H1 (cell line): ENCODE results near the gene ABCA5. TPM values are rescaled to one million over a fixed set of nuclear protein-coding genes. Genes with fewer than 3 reads are reported as not detected.

ENCODE experiments used
- CTCF ChIA-PET: fragments of 300-600 bp; sonication (Branson Sonifier 250); formaldehyde crosslinking; loops from one replicate; lab custom pipeline; 2021; ENCODE audit not compliant: partially characterized antibody; lab: Charles Lee
- POLR2A ChIA-PET: fragments of 300-600 bp; sonication (Branson Sonifier 250); formaldehyde crosslinking; loops from one replicate; lab custom pipeline; 2021; ENCODE audit warnings: inconsistent platforms; ENCODE audit not compliant: partially characterized antibody; lab: Charles Lee
- DNase-seq, 2 experiments: peaks; one replicate each; pipeline versions ENCODE4 v3.0.0 to v3.0.0-alpha.2; 2010 to 2022; ENCODE audit warnings: low spot score in 2 of 2, low read depth in 1 of 2, mixed read lengths in 1 of 2
- FAIRE-seq: peaks from 2 replicates; lab custom pipeline; 2011; peaks lifted over from hg19 to GRCh38; lab: Jason Lieb, UNC
- H2AFZ ChIP-seq: 2 replicates; pipeline ENCODE4 v1.8.1; 2012; ENCODE audit warnings: low read length, inconsistent platforms
- H2AK5ac ChIP-seq: 2 replicates; pipeline ENCODE4 v1.6.1; 2013; ENCODE audit warnings: low read depth, low read length
- H2BK120ac ChIP-seq: replicated peaks from 2 replicates; pipeline ENCODE3; 2013; ENCODE audit warnings: low read depth, low read length, inconsistent platforms
- H2BK12ac ChIP-seq: 2 replicates; pipeline ENCODE4 v1.6.1; 2013; ENCODE audit warnings: low read depth, low read length
- H2BK15ac ChIP-seq: 2 replicates; pipeline ENCODE4 v1.6.1; 2013; ENCODE audit warnings: low read length
- H2BK20ac ChIP-seq: 2 replicates; pipeline ENCODE4 v1.6.1; 2013; ENCODE audit warnings: low read length
- H2BK5ac ChIP-seq: 2 replicates; pipeline ENCODE4 v1.6.1; 2013; ENCODE audit warnings: low read depth, low read length
- H3K14ac ChIP-seq: 2 replicates; pipeline ENCODE4 v1.6.1; 2013; ENCODE audit warnings: inconsistent platforms; ENCODE audit not compliant: insufficient read length
- H3K18ac ChIP-seq: 2 replicates; pipeline ENCODE4 v1.6.1; 2013; ENCODE audit warnings: low read length; ENCODE audit errors: extremely low read depth
- H3K23ac ChIP-seq: 2 replicates; pipeline ENCODE4 v1.6.1; 2013; ENCODE audit warnings: inconsistent platforms; ENCODE audit not compliant: insufficient read length
- H3K23me2 ChIP-seq: 2 replicates; pipeline ENCODE4 v1.6.1; 2013; ENCODE audit warnings: low read depth, low read length
- H3K27ac ChIP-seq: 2 replicates; pipeline ENCODE4 v1.6.1; 2011; ENCODE audit warnings: low read depth, low read length, inconsistent platforms
- H3K27me3 ChIP-seq, 4 experiments: replicated peaks in 1 of 4; 1 replicate in 1 of 4; 2 replicates in 3 of 4; pipeline versions ENCODE4 v1.6.1 to v1.8.1; 2011 to 2013; ENCODE audit warnings: low read length in 3 of 4, mild to moderate bottlenecking in 3 of 4, inconsistent platforms in 2 of 4, mixed read lengths in 2 of 4, moderate library complexity in 1 of 4; ENCODE audit not compliant: control insufficient read depth in 3 of 4, insufficient read depth in 3 of 4; ENCODE audit errors: extremely low read depth in 1 of 4
- H3K36me3 ChIP-seq, 4 experiments: 2 replicates each; pipeline versions ENCODE4 v1.6.1 to v1.8.1; 2011 to 2013; ENCODE audit warnings: mild to moderate bottlenecking in 4 of 4, low read length in 3 of 4, moderate library complexity in 2 of 4, control low read depth in 1 of 4, inconsistent platforms in 1 of 4; ENCODE audit not compliant: insufficient read depth in 4 of 4, control insufficient read depth in 2 of 4
- H3K4ac ChIP-seq: replicated peaks from 2 replicates; pipeline ENCODE3; 2013; ENCODE audit warnings: low read length, low read depth, mixed read lengths, inconsistent platforms; ENCODE audit not compliant: insufficient read length
- H3K4me1 ChIP-seq, 4 experiments: replicated peaks in 1 of 4; 1 replicate in 1 of 4; 2 replicates in 3 of 4; pipeline versions ENCODE4 v1.6.1 to v1.8.1; 2011 to 2013; ENCODE audit warnings: low read length in 3 of 4, inconsistent platforms in 2 of 4, mixed read lengths in 1 of 4; ENCODE audit not compliant: insufficient read depth in 4 of 4, control insufficient read depth in 3 of 4
- H3K4me2 ChIP-seq, 2 experiments: 2 replicates each; pipeline versions ENCODE4 v1.6.1 to v1.8.1; 2011 to 2013; ENCODE audit warnings: low read depth in 2 of 2, low read length in 2 of 2, control low read depth in 1 of 2, inconsistent platforms in 1 of 2, mild to moderate bottlenecking in 1 of 2; ENCODE audit not compliant: insufficient read depth in 1 of 2
- H3K4me3 ChIP-seq, 4 experiments: fragments of 200-600, 300-600 bp in 1 of 4; sonication (generic), shearing (Covaris generic), sonication (Bioruptor Twin) in 1 of 4; 2 replicates each; pipeline versions ENCODE4 v1.5.1 to v1.8.1; 2011 to 2016; ENCODE audit warnings: low read length in 4 of 4, low read depth in 3 of 4, control low read depth in 2 of 4, inconsistent platforms in 2 of 4, mild to moderate bottlenecking in 2 of 4, mixed read lengths in 1 of 4, moderate library complexity in 1 of 4; ENCODE audit not compliant: insufficient read depth in 2 of 4; ENCODE audit errors: extremely low read depth in 1 of 4
- H3K56ac ChIP-seq: replicated peaks from 2 replicates; pipeline ENCODE3; 2013; ENCODE audit warnings: low read depth, mild to moderate bottlenecking, mixed read lengths, low read length, inconsistent platforms; ENCODE audit not compliant: insufficient read length
- H3K79me1 ChIP-seq: 2 replicates; pipeline ENCODE4 v1.6.1; 2013; ENCODE audit warnings: low read depth, low read length, control low read depth
- H3K79me2 ChIP-seq, 2 experiments: 2 replicates each; pipeline versions ENCODE4 v1.6.1 to v1.8.1; 2012 to 2013; ENCODE audit warnings: low read length in 2 of 2, mild to moderate bottlenecking in 2 of 2, inconsistent platforms in 1 of 2; ENCODE audit not compliant: insufficient read depth in 2 of 2, control insufficient read depth in 1 of 2
- H3K9ac ChIP-seq, 4 experiments: replicated peaks in 1 of 4; 1 replicate in 1 of 4; 2 replicates in 3 of 4; pipeline versions ENCODE4 v1.6.1 to v1.8.1; 2011 to 2013; ENCODE audit warnings: low read depth in 3 of 4, low read length in 3 of 4, control low read depth in 2 of 4, mild to moderate bottlenecking in 2 of 4, moderate library complexity in 2 of 4, inconsistent platforms in 1 of 4; ENCODE audit errors: extremely low read depth in 1 of 4
- H3K9me3 ChIP-seq, 2 experiments: 2 replicates each; pipeline versions ENCODE4 v1.6.1 to v1.8.1; 2012 to 2013; ENCODE audit warnings: mild to moderate bottlenecking in 2 of 2, moderate library complexity in 2 of 2, control low read depth in 1 of 2, inconsistent platforms in 1 of 2, low read depth in 1 of 2, low read length in 1 of 2, mixed read lengths in 1 of 2; ENCODE audit not compliant: insufficient read depth in 2 of 2
- H4K20me1 ChIP-seq, 2 experiments: replicated peaks in 1 of 2; 2 replicates each; pipeline versions ENCODE3 to v1.8.1; 2011 to 2013; ENCODE audit warnings: inconsistent platforms in 2 of 2, low read length in 2 of 2, mild to moderate bottlenecking in 1 of 2; ENCODE audit not compliant: insufficient read depth in 2 of 2, control insufficient read depth in 1 of 2
- H4K5ac ChIP-seq: 2 replicates; pipeline ENCODE4 v1.6.1; 2013; ENCODE audit warnings: low read length, low read depth, mixed read lengths, inconsistent platforms; ENCODE audit not compliant: insufficient read length
- H4K8ac ChIP-seq: 2 replicates; pipeline ENCODE4 v1.8.0; 2013; ENCODE audit warnings: mild to moderate bottlenecking, moderate library complexity, low read length, inconsistent platforms; ENCODE audit not compliant: insufficient read depth; ENCODE audit errors: extremely low read depth
- H4K91ac ChIP-seq: replicated peaks from 2 replicates; pipeline ENCODE3; 2013; ENCODE audit warnings: low read length, mixed read lengths, inconsistent platforms; ENCODE audit not compliant: insufficient read length
- CBX5 ChIP-seq: fragments of 300-800, 300-1000 bp; sonication (generic); IDR thresholded peaks from 2 replicates; pipeline ENCODE4 v1.7.1; 2016; ENCODE audit warnings: antibody characterized with exemption, low read length, low read depth
- SIX5 ChIP-seq: IDR thresholded peaks from 2 replicates; pipeline ENCODE4 v1.6.1; 2011; ENCODE audit warnings: mild to moderate bottlenecking, low read depth, low read length
- TBP ChIP-seq: IDR thresholded peaks from 2 replicates; pipeline ENCODE4 v1.6.1; 2011; ENCODE audit warnings: low read depth, low read length, improper control_type of control experiment
- WGBS, 2 experiments: shearing (Covaris generic) in 1 of 2; methylation state at CpG; one replicate each; pipeline versions ENCODE4 v1.1.6 to v1.1.7; 2013 to 2015; ENCODE audit warnings: low lambda C conversion rate in 2 of 2, mixed read lengths in 2 of 2, inconsistent platforms in 1 of 2, low coverage in 1 of 2, missing lambda C conversion rate in 1 of 2; ENCODE audit not compliant: insufficient replicate concordance in 2 of 2, insufficient coverage in 1 of 2, insufficient read length in 1 of 2; ENCODE audit errors: extremely low coverage in 1 of 2, missing lambda C conversion rate in 1 of 2; 5-methylcytosine and 5-hydroxymethylcytosine counted together
- polyA plus RNA-seq, 7 experiments: library from polyadenylated mRNA; depleted of rRNA in 3 of 7; stranded (reverse) in 5 of 7; unstranded in 2 of 7; fragments of >200 nt in 5 of 7; fragments of 200-250 nt in 2 of 7; gene quantifications; 1 replicate in 5 of 7; 2 replicates in 1 of 7; 4 replicates in 1 of 7; pipeline versions ENCODE4 v1.2.1 to v1.2.3, GENCODE V29; 2011 to 2013; ENCODE audit warnings: missing spikeins in 2 of 7, mixed read lengths in 2 of 7
- total RNA-seq: library from RNA; stranded (reverse); fragmentation: NEBNext Ultra II Directional; extraction: Animal tissue kit (Norgen Biotek cat#: 25700); gene quantifications from 2 replicates; pipeline ENCODE4 v1.2.1, GENCODE V29; 2021

Gene ABCA5
- total and polyA plus RNA-seq, 2 of the 8 experiments (the other 6 are each of a cell fraction or from before 2014, with no cell fraction given), result 1.3 to 4.1 TPM

GRCh38 chr17:69302682-69303081 is 24.3 kb downstream of the ABCA5 start:
- H3K4me3 ChIP-seq, result no peak overlapping the region
- no peak overlapping the region for H2BK20ac ChIP-seq
- FAIRE-seq (no peak), DNase-seq (no peak)
- WGBS, 2 experiments, result 84% methylated on average over 1 of the region's 1 CpG; no CpG with 5 or more reads in 1 of the 2 experiments
- H2AK5ac ChIP-seq, result no peak overlapping the region
- no peak overlapping the region for H2BK120ac ChIP-seq
- no peak overlapping the region for H3K4me2 ChIP-seq
- ChIA-PET CTCF (no interaction called here), POLR2A (no interaction called here)
- peaks cover 0 to 1% (median 0%) of the 10 kb centered on the region in 4 experiments; a peak in 1 of 7 replicates for H3K27me3 ChIP-seq
- H3K4ac ChIP-seq, result no peak overlapping the region
- H2BK15ac ChIP-seq, result no peak overlapping the region
- no peaks in the 10 kb centered on the region for H3K79me1 ChIP-seq
- H3K4me1 ChIP-seq, result no peaks in the 10 kb centered on the region
- H3K56ac ChIP-seq, result no peak overlapping the region
- no peak overlapping the region for H3K14ac ChIP-seq
- no peaks in the 10 kb centered on the region for H3K79me2 ChIP-seq
- no peak overlapping the region for H3K9ac ChIP-seq
- no peaks in the 10 kb centered on the region for H4K20me1 ChIP-seq
- no peak overlapping the region for H3K23ac ChIP-seq
- H3K23me2 ChIP-seq, result no peaks in the 10 kb centered on the region
- peaks cover 2 to 6% of the 10 kb centered on the region in 2 experiments; a peak in 2 of 4 replicates for H3K9me3 ChIP-seq
- H3K36me3 ChIP-seq, result peaks cover 0 to 2% (median 0%) of the 10 kb centered on the region in 4 experiments; a peak in 1 of 8 replicates
- H4K91ac ChIP-seq, result no peak overlapping the region
- H2BK12ac ChIP-seq, result no peak overlapping the region
- no peak overlapping the region for H2BK5ac ChIP-seq
- TF ChIP-seq SIX5 (no peak), CBX5 (no peak), TBP (no peak)
- H2AFZ ChIP-seq, result no peak overlapping the region
- no peak overlapping the region for H3K27ac ChIP-seq
- no peak overlapping the region for H3K18ac ChIP-seq
- H4K8ac ChIP-seq, result no peak overlapping the region
- H4K5ac ChIP-seq, result no peak overlapping the region
